Keratinocyte (primary cell): ENCODE results near the gene COG3. TPM values are rescaled to one million over a fixed set of nuclear protein-coding genes. Genes with fewer than 3 reads are reported as not detected.
A peak's percentile ranks its signal among the peaks of the same experiment; 100 is the strongest.

Experiments used
- DNase-seq: peaks from one replicate; pipeline ENCODE4 v3.0.0-alpha.2; 2011; ENCODE audit warnings: low read depth, missing footprints, low spot score
- FAIRE-seq: peaks from 2 replicates; lab custom pipeline; 2011; peaks lifted over from hg19 to GRCh38; lab: Jason Lieb, UNC
- H2AFZ ChIP-seq: 2 replicates; pipeline ENCODE4 v1.6.0; 2012; ENCODE audit warnings: low read length, control low read depth, inconsistent platforms; ENCODE audit not compliant: control insufficient read depth
- H3K27ac ChIP-seq: 2 replicates; pipeline ENCODE4 v1.5.1; 2011; ENCODE audit warnings: low read length; ENCODE audit not compliant: control insufficient read depth, insufficient read depth
- H3K27me3 ChIP-seq: 3 replicates; pipeline ENCODE4 v1.6.0; 2011; ENCODE audit warnings: low read length; ENCODE audit not compliant: control insufficient read depth, insufficient read depth; ENCODE audit errors: extremely low read depth
- H3K36me3 ChIP-seq, 2 experiments: 2 replicates in 1 of 2; 3 replicates in 1 of 2; pipeline ENCODE4 v1.5.1; 2011; ENCODE audit warnings: low read length in 2 of 2, mild to moderate bottlenecking in 1 of 2; ENCODE audit not compliant: control insufficient read depth in 2 of 2, insufficient read depth in 2 of 2; ENCODE audit errors: extremely low read depth in 1 of 2
- H3K4me1 ChIP-seq: 3 replicates; pipeline ENCODE4 v1.5.1; 2011; ENCODE audit warnings: low read length; ENCODE audit not compliant: control insufficient read depth, insufficient read depth; ENCODE audit errors: extremely low read depth
- H3K4me2 ChIP-seq: 3 replicates; pipeline ENCODE4 v1.6.0; 2011; ENCODE audit warnings: low read depth, low read length; ENCODE audit not compliant: control insufficient read depth, insufficient read depth; ENCODE audit errors: extremely low read depth
- H3K4me3 ChIP-seq, 3 experiments: fragments of 200-600 bp in 1 of 3; sonication (generic) in 1 of 3; 2 replicates in 2 of 3; 3 replicates in 1 of 3; pipeline ENCODE4 v1.5.1; 2011 to 2016; ENCODE audit warnings: low read length in 3 of 3, mild to moderate bottlenecking in 3 of 3, control low read depth in 2 of 3, inconsistent platforms in 1 of 3, low read depth in 1 of 3, mixed read lengths in 1 of 3, mixed run types in 1 of 3, moderate library complexity in 1 of 3; ENCODE audit not compliant: control insufficient read depth in 2 of 3, insufficient read depth in 2 of 3; ENCODE audit errors: extremely low read depth in 1 of 3
- H3K79me2 ChIP-seq: 2 replicates; pipeline ENCODE4 v1.6.0; 2012; ENCODE audit warnings: low read length; ENCODE audit not compliant: control insufficient read depth, insufficient read depth
- H3K9ac ChIP-seq: 3 replicates; pipeline ENCODE4 v1.6.0; 2011; ENCODE audit warnings: low read length; ENCODE audit not compliant: control insufficient read depth, insufficient read depth; ENCODE audit errors: extremely low read depth
- H3K9me1 ChIP-seq: 3 replicates; pipeline ENCODE4 v1.6.0; 2011; ENCODE audit warnings: low read length; ENCODE audit not compliant: control insufficient read depth, insufficient read depth; ENCODE audit errors: extremely low read depth
- H3K9me3 ChIP-seq: 2 replicates; pipeline ENCODE4 v1.5.1; 2012; ENCODE audit warnings: low read depth, low read length; ENCODE audit not compliant: control insufficient read depth
- H4K20me1 ChIP-seq: 3 replicates; pipeline ENCODE4 v1.6.0; 2011; ENCODE audit warnings: low read length; ENCODE audit not compliant: control insufficient read depth, insufficient read depth; ENCODE audit errors: extremely low read depth
- EZH2 ChIP-seq: IDR thresholded peaks from one replicate; pipeline ENCODE4 v1.6.1; 2012; ENCODE audit warnings: inconsistent platforms, mild to moderate bottlenecking, low read length, moderate library complexity
- dilution Hi-C: fragments of 300-500 bp; cut with MboI; formaldehyde crosslinking; loops from one replicate; pipeline ENCODE4 v1.7.0; 2020; ENCODE audit warnings: low sequenced_read_pairs; ENCODE audit not compliant: extremely low pct_ligation_motif_present
- polyA plus RNA-seq, 5 experiments: library from polyadenylated mRNA; depleted of rRNA in 3 of 5; stranded (reverse) in 3 of 5; stranded (forward) in 1 of 5; unstranded in 1 of 5; fragments of >200 nt; gene quantifications; 1 replicate in 1 of 5; 2 replicates in 3 of 5; 3 replicates in 1 of 5; pipeline versions ENCODE4 v1.2.1 to v1.2.3, GENCODE V29; 2011 to 2012; ENCODE audit warnings: missing spikeins in 2 of 5, low read depth in 1 of 5, low replicate concordance in 1 of 5
- small RNA-seq, 3 experiments: library from RNA; depleted of rRNA; stranded (forward); fragments of <200 nt; gene quantifications; one replicate each; pipeline ENCODE3, GENCODE V24; 2012; ENCODE audit warnings: low read depth in 3 of 3, low replicate concordance in 1 of 3; ENCODE audit not compliant: insufficient read length in 3 of 3
- TF ChIP-seq, protein P1 (sequence below), 3 experiments: IDR thresholded peaks in 1 of 3; conservative IDR thresholded peaks in 1 of 3; optimal IDR thresholded peaks in 1 of 3; 2 replicates in 2 of 3; 3 replicates in 1 of 3; pipeline versions ENCODE3 to v1.5.1; 2011; ENCODE audit warnings: low read length in 3 of 3, mild to moderate bottlenecking in 3 of 3, moderate library complexity in 2 of 3, control low read depth in 1 of 3, inconsistent platforms in 1 of 3; ENCODE audit not compliant: insufficient read depth in 2 of 3; ENCODE audit errors: extremely low read depth in 1 of 3

Gene COG3
- polyA plus RNA-seq, 1 donor (not counting 4 experiments of a cell fraction or from before 2014, with no cell fraction given): 31.0 TPM

DNA sequence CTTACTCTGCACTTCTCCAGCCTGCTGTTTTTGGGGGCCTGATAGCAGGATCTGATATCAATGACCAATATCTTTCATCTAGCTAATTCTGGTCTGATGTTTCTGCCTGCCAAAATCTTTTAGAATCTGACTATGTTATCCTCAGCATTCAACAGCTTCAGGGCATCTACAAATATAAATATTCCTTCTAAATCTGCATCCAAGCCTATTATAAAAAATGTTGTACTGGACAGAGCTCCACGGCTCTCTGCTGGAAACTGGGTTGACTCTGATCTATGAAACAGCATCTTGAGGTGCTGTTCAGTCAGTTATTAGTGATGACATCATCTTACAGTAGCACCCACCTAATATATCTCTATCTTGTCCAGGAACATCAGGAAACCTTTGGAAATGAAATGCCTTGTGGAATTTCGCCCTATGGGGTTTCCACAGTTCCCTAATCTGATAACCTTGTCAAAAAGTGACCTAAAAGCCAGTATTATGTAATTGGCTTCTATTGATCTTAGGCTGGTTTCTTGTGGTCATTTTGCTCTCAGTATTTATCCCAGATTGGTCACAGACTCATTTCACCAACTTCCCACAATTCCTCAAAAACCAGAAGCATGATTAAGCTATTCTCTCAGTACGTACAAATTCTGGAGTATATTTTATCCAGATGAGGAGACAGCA is 117.8 kb downstream of the COG3 start:
- H3K4me2 ChIP-seq: no peak overlapping the region
- TF ChIP-seq, protein P1, sequence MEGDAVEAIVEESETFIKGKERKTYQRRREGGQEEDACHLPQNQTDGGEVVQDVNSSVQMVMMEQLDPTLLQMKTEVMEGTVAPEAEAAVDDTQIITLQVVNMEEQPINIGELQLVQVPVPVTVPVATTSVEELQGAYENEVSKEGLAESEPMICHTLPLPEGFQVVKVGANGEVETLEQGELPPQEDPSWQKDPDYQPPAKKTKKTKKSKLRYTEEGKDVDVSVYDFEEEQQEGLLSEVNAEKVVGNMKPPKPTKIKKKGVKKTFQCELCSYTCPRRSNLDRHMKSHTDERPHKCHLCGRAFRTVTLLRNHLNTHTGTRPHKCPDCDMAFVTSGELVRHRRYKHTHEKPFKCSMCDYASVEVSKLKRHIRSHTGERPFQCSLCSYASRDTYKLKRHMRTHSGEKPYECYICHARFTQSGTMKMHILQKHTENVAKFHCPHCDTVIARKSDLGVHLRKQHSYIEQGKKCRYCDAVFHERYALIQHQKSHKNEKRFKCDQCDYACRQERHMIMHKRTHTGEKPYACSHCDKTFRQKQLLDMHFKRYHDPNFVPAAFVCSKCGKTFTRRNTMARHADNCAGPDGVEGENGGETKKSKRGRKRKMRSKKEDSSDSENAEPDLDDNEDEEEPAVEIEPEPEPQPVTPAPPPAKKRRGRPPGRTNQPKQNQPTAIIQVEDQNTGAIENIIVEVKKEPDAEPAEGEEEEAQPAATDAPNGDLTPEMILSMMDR (optimal IDR thresholded peaks at IDR 0.05 in 1 of 3, IDR thresholded peaks at IDR 0.05 in 1 of 3, conservative IDR thresholded peaks at IDR 0.05 in 1 of 3; ENCODE audit: extremely low read depth in 1 of 3, insufficient read depth in 2 of 3, low read length in 3 of 3): no peak
- TF ChIP-seq EZH2: no peak
- H3K4me1 ChIP-seq: no peaks in the 10 kb centered on the region
- H4K20me1 ChIP-seq: no peaks in the 10 kb centered on the region
- H3K79me2 ChIP-seq: no peaks in the 10 kb centered on the region
- H3K36me3 ChIP-seq: no peaks in the 10 kb centered on the region
- H3K27ac ChIP-seq: no peak overlapping the region
- FAIRE-seq (no peak), DNase-seq (no peak)
- H3K9me3 ChIP-seq: no peaks in the 10 kb centered on the region
- no peak overlapping the region for H2AFZ ChIP-seq
- H3K9ac ChIP-seq: no peak overlapping the region
- no peaks in the 10 kb centered on the region for H3K9me1 ChIP-seq
- H3K27me3 ChIP-seq: peaks cover 8% of the 10 kb centered on the region
- dilution Hi-C loops: no loop called here
- no peak overlapping the region for H3K4me3 ChIP-seq

DNA sequence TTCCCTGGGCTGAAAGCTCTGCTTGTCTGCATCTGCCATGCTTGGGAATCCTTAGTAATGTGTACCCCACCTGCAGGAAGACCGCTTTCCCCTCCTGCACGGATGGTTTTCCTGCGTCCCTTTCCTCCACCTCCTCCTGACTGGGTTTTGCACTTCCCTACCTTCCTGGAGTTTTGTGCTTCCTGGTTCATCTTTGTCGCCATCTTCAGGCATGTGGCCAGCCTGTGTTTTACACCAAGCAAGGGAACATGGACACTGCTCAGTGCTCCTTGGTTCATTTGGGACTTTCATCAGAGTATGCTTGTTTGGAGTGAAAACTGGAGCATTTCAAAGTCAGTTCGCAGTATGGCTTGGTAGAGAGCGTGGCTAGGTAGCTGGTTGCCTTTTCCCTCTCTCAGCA is 120.1 kb downstream of the COG3 start:
- H3K4me3 ChIP-seq: no peak overlapping the region
- peaks cover 3% of the 10 kb centered on the region for H3K27me3 ChIP-seq
- no peak overlapping the region for H3K27ac ChIP-seq
- dilution Hi-C loops: no loop called here
- FAIRE-seq (no peak), DNase-seq (no peak)
- H3K9me3 ChIP-seq: no peaks in the 10 kb centered on the region
- no peaks in the 10 kb centered on the region for H3K36me3 ChIP-seq
- H4K20me1 ChIP-seq: no peaks in the 10 kb centered on the region
- H3K4me2 ChIP-seq: no peak overlapping the region
- H3K9me1 ChIP-seq: no peaks in the 10 kb centered on the region
- H2AFZ ChIP-seq: no peak overlapping the region
- H3K4me1 ChIP-seq: no peaks in the 10 kb centered on the region
- TF ChIP-seq, protein P1 (optimal IDR thresholded peaks at IDR 0.05 in 1 of 3, IDR thresholded peaks at IDR 0.05 in 1 of 3, conservative IDR thresholded peaks at IDR 0.05 in 1 of 3; ENCODE audit: extremely low read depth in 1 of 3, insufficient read depth in 2 of 3, low read length in 3 of 3): peak; percentile 35 to 66 (median 38)
- TF ChIP-seq EZH2: no peak
- no peaks in the 10 kb centered on the region for H3K79me2 ChIP-seq
- H3K9ac ChIP-seq: no peak overlapping the region

Small RNAs within 50 kb of the gene (small RNA-seq; reads per million reads assigned to genes)
- 0 reads per million in 3 experiments for gene RNA5SP27
- 0 reads per million in 3 experiments for gene TIMM9P3

Other genes starting within 250 kb of the COG3 start
- gene TPT1, start 123.8 kb upstream of the COG3 start, polyA plus RNA-seq: 3,409 to 8,174 TPM (median 5,358 TPM) in 3 replicates
- gene SLC25A30, start 46.6 kb upstream of the COG3 start, polyA plus RNA-seq: 21.4 to 26.8 TPM (median 24.5 TPM) in 3 replicates
- not detected in 3 replicates for gene ERICH6B, start 150.8 kb downstream of the COG3 start, polyA plus RNA-seq
- not detected in 3 replicates for gene CBY2, start 237.4 kb downstream of the COG3 start, polyA plus RNA-seq